ENCODE measurements around the gene ELAVL3. TPM values are rescaled to one million over a fixed set of nuclear protein-coding genes. Genes with fewer than 3 reads are reported as not detected.

Gene ELAVL3
- total RNA-seq, 2 experiments from 2014 or later, result 0.66 TPM; not detected in 1

GRCh38 chr19:11464333-11465265 is 16.2 kb downstream of the ELAVL3 start:
- no peaks in the 10 kb centered on the region for H3K9me3 Mint-ChIP-seq
- Histone ChIP-seq H3K4me1 (ENCODE audit: insufficient read depth, low read length) (no peaks in the 10 kb centered on the region), H3K27ac (ENCODE audit: low read depth in 1 of 2, low read length in 2 of 2) (no peak overlapping the region), H3K27me3 (ENCODE audit: control insufficient read depth in 1 of 2, insufficient read depth in 2 of 2, low read length in 2 of 2) (no peaks in the 10 kb centered on the region), H3K9me3 (ENCODE audit: control insufficient read depth in 1 of 2, insufficient read depth in 1 of 2, low read length in 2 of 2) (no peaks in the 10 kb centered on the region), H3K36me3 (ENCODE audit: insufficient read depth, low read length) (no peaks in the 10 kb centered on the region), H3K4me3 (ENCODE audit: low read length) (no peak overlapping the region)
- no peak for DNase-seq
- ChIA-PET POLR2A (no interaction called here), CTCF (no interaction called here)
- intact Hi-C loops (cut with DNase I, micrococcal nuclease), result no loop called here
- peaks cover 16% of the 10 kb centered on the region for H3K27me3 Mint-ChIP-seq
- H3K4me3 Mint-ChIP-seq, result no peak overlapping the region
- TF ChIP-seq CTCF (IDR thresholded peaks at IDR 0.05), result no peak
- H3K4me1 Mint-ChIP-seq (ENCODE audit: low read depth), result no peaks in the 10 kb centered on the region
- H3K36me3 Mint-ChIP-seq (ENCODE audit: low read depth), result no peaks in the 10 kb centered on the region
- ATAC-seq (ENCODE audit: poor library complexity), result no peak
- no peak overlapping the region for H3K27ac Mint-ChIP-seq

GRCh38 chr19:11463391-11463790 is 17.5 kb downstream of the ELAVL3 start:
- CTCF ChIA-PET, result interaction anchor here (0.7 kb wide), 1 partner anchor 221 kb away, joined by 3 read pairs; no protein-coding TSS in a partner anchor
- DNase-seq (peak in 1 of 14 experiments; percentile 44), ATAC-seq (ENCODE audit: poor library complexity) (peak; percentile 87)
- Mint-ChIP-seq H3K4me1 (ENCODE audit: low read depth) (no peaks in the 10 kb centered on the region), H3K27me3 (peaks cover 16% of the 10 kb centered on the region), H3K27ac (no peak overlapping the region), H3K36me3 (ENCODE audit: low read depth) (no peaks in the 10 kb centered on the region), H3K9me3 (no peaks in the 10 kb centered on the region), H3K4me3 (no peak overlapping the region)
- POLR2A ChIA-PET, result no interaction called here
- no peaks in the 10 kb centered on the region for H3K36me3 ChIP-seq (ENCODE audit: insufficient read depth, low read length)
- H3K27ac ChIP-seq (ENCODE audit: low read depth in 1 of 2, low read length in 2 of 2), result no peak overlapping the region
- no peaks in the 10 kb centered on the region for H3K27me3 ChIP-seq (ENCODE audit: control insufficient read depth in 1 of 2, insufficient read depth in 2 of 2, low read length in 2 of 2)
- H3K9me3 ChIP-seq (ENCODE audit: control insufficient read depth in 1 of 2, insufficient read depth in 1 of 2, low read length in 2 of 2), result no peaks in the 10 kb centered on the region
- H3K4me3 ChIP-seq (ENCODE audit: low read length), result no peak overlapping the region
- H3K4me1 ChIP-seq (ENCODE audit: insufficient read depth, low read length), result no peaks in the 10 kb centered on the region
- TF ChIP-seq CTCF (IDR thresholded peaks at IDR 0.05), result no peak
- intact Hi-C loops (cut with DNase I, micrococcal nuclease), result no loop called here

GRCh38 chr19:11461453-11461852 is 19.4 kb downstream of the ELAVL3 start:
- Mint-ChIP-seq H3K27me3 (peaks cover 23% of the 10 kb centered on the region), H3K4me3 (no peak overlapping the region), H3K36me3 (ENCODE audit: low read depth) (no peaks in the 10 kb centered on the region), H3K4me1 (ENCODE audit: low read depth) (no peaks in the 10 kb centered on the region), H3K27ac (no peak overlapping the region), H3K9me3 (no peaks in the 10 kb centered on the region)
- CTCF ChIA-PET, result no interaction called here
- H3K27me3 ChIP-seq (ENCODE audit: control insufficient read depth in 1 of 2, insufficient read depth in 2 of 2, low read length in 2 of 2), result no peaks in the 10 kb centered on the region
- ATAC-seq (ENCODE audit: poor library complexity), result no peak
- H3K9me3 ChIP-seq (ENCODE audit: control insufficient read depth in 1 of 2, insufficient read depth in 1 of 2, low read length in 2 of 2), result no peaks in the 10 kb centered on the region
- H3K4me1 ChIP-seq (ENCODE audit: insufficient read depth, low read length), result no peaks in the 10 kb centered on the region
- TF ChIP-seq CTCF (IDR thresholded peaks at IDR 0.05), result no peak
- intact Hi-C loops (cut with DNase I, micrococcal nuclease), result no loop called here
- H3K27ac ChIP-seq (ENCODE audit: low read depth in 1 of 2, low read length in 2 of 2), result no peak overlapping the region
- POLR2A ChIA-PET, result no interaction called here
- no peak for DNase-seq
- H3K4me3 ChIP-seq (ENCODE audit: low read length), result no peak overlapping the region
- no peaks in the 10 kb centered on the region for H3K36me3 ChIP-seq (ENCODE audit: insufficient read depth, low read length)
